Prostate gland (tissue), 1 donor: ENCODE results near the gene LHPP.

Experiments used
- POLR2A ChIP-seq: fragments of 450-650 bp; IDR thresholded peaks from one replicate; pipeline ENCODE4 v1.6.1; 2016; ENCODE audit warnings: antibody characterized with exemption, mild to moderate bottlenecking
- POLR2AphosphoS5 ChIP-seq: sonication (generic); formaldehyde crosslinking; IDR thresholded peaks from one replicate; pipeline ENCODE4 v1.6.1; 2017; ENCODE audit warnings: antibody characterized with exemption

GRCh38 chr10:124574456-124575070 lies 112.9 kb downstream of the LHPP start:
- TF ChIP-seq POLR2A, result no peak
- no peak for TF ChIP-seq POLR2AphosphoS5
